Measurements from ENCODE around the gene MEF2A. TPM values are rescaled to one million over a fixed set of nuclear protein-coding genes. Genes with fewer than 3 reads are reported as not detected.

MEF2A gene
- total RNA-seq, 1 donor from 2014 or later, result 88.3 TPM

GRCh38 chr15:99561476-99562230, 4.1 kb upstream of the MEF2A start:
- H3K9me3 Mint-ChIP-seq, result no peaks in the 10 kb centered on the region
- CTCF ChIA-PET, result interaction anchor here (1.2 kb wide), 1 partner anchor 11 kb away, joined by 3 read pairs; no protein-coding TSS in a partner anchor

GRCh38 chr15:99562238-99562637, 3.5 kb upstream of the MEF2A start:
- peak overlapping the region; percentile 43 for H3K27ac Mint-ChIP-seq
- H3K36me3 Mint-ChIP-seq (ENCODE audit: low read depth), result peaks cover 8% of the 10 kb centered on the region
- no peaks in the 10 kb centered on the region for H3K27me3 Mint-ChIP-seq
- DNase-seq (no peak), ATAC-seq (ENCODE audit: low read depth) (no peak)
- intact Hi-C loops (cut with micrococcal nuclease), result loop anchor here (10.0 kb wide), 1 partner anchor 157 kb away; no protein-coding TSS in a partner anchor
- ChIA-PET CTCF (no interaction called here), POLR2A (interaction anchor here (8.1 to 8.5 kb wide), 2 partner anchors 49 to 59 kb away, joined by 157 to 247 read pairs; no protein-coding TSS in a partner anchor)
- no peaks in the 10 kb centered on the region for H3K9me3 Mint-ChIP-seq
- H3K4me3 Mint-ChIP-seq, result no peak overlapping the region
- TF ChIP-seq CTCF (IDR thresholded peaks at IDR 0.05), result no peak
- H3K4me1 Mint-ChIP-seq, result peaks cover 30% of the 10 kb centered on the region

More at GRCh38 chr15:99561476-99562230, 4.1 kb upstream of the MEF2A start:
- Mint-ChIP-seq H3K27ac (no peak overlapping the region), H3K4me1 (peaks cover 30% of the 10 kb centered on the region), H3K27me3 (no peaks in the 10 kb centered on the region), H3K4me3 (no peak overlapping the region), H3K36me3 (ENCODE audit: low read depth) (peaks cover 6% of the 10 kb centered on the region)
- DNase-seq, result no peak
- TF ChIP-seq CTCF (IDR thresholded peaks at IDR 0.05), result no peak
- intact Hi-C loops (cut with micrococcal nuclease), result loop anchor here (10.0 kb wide), 1 partner anchor 157 kb away; no protein-coding TSS in a partner anchor
- POLR2A ChIA-PET, result interaction anchor here (0.5 to 8.5 kb wide), 2 partner anchors 49 to 245 kb away, joined by 3 to 247 read pairs; no protein-coding TSS in a partner anchor
- ATAC-seq (ENCODE audit: low read depth), result no peak

- peak overlapping the region; percentile 95 for H3K27ac Mint-ChIP-seq
- H3K9me3 Mint-ChIP-seq, result no peaks in the 10 kb centered on the region
- CTCF ChIA-PET, result interaction anchor here (1.5 to 2.7 kb wide), 5 partner anchors 53 to 277 kb away, joined by 4 to 13 read pairs (median 6); no protein-coding TSS in a partner anchor
- ATAC-seq (ENCODE audit: low read depth) (peak; percentile 32), DNase-seq (peak; percentile 24)
- peak overlapping the region; percentile 73 for H3K4me3 Mint-ChIP-seq
- POLR2A ChIA-PET, result interaction anchor here (0.6 to 8.5 kb wide), 21 partner anchors 8 to 1562 kb away, joined by 3 to 247 read pairs (median 5); partner anchors contain the start of gene LYSMD4
- intact Hi-C loops (cut with micrococcal nuclease), result loop anchor here (1.0 to 10.0 kb wide), 8 partner anchors 8 to 277 kb away; partner anchors contain the start of gene LYSMD4
- H3K4me1 Mint-ChIP-seq, result peaks cover 50% of the 10 kb centered on the region
- peaks cover 12% of the 10 kb centered on the region for H3K36me3 Mint-ChIP-seq (ENCODE audit: low read depth)
- TF ChIP-seq CTCF (IDR thresholded peaks at IDR 0.05), result no peak
- H3K27me3 Mint-ChIP-seq, result no peaks in the 10 kb centered on the region
Measured at GRCh38 chr15:99564221-99565048, 1.3 kb upstream of the MEF2A start.

DNA sequence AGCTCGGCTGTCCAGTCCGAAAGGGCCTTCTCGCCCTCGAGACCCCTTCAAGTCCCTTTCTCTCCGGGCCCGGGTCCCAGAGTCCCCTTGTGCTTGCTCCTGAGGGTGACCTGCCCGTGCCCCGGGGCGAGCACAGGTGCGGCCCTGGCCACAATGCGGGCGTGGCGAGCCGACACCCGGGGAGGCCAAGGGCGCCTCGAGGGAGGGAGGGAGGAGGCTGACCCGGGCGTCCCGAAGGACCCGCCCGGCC, 810 bp upstream of the MEF2A start:
- ChIA-PET CTCF (interaction anchor here (1.5 to 2.7 kb wide), 5 partner anchors 53 to 278 kb away, joined by 4 to 13 read pairs (median 6); no protein-coding TSS in a partner anchor), POLR2A (interaction anchor here (0.7 to 8.5 kb wide), 24 partner anchors 9 to 1562 kb away, joined by 3 to 247 read pairs (median 8); partner anchors contain the start of gene LYSMD4)
- Mint-ChIP-seq H3K9me3 (no peaks in the 10 kb centered on the region), H3K27me3 (no peaks in the 10 kb centered on the region), H3K4me3 (peak overlapping the region; percentile 73), H3K27ac (peak overlapping the region; percentile 95), H3K4me1 (peaks cover 51% of the 10 kb centered on the region), H3K36me3 (ENCODE audit: low read depth) (peaks cover 12% of the 10 kb centered on the region)
- TF ChIP-seq CTCF (IDR thresholded peaks at IDR 0.05), result no peak
- ATAC-seq (ENCODE audit: low read depth), result no peak
- no peak for DNase-seq
- intact Hi-C loops (cut with micrococcal nuclease), result loop anchor here (1.0 to 10.0 kb wide), 7 partner anchors 53 to 278 kb away; partner anchors contain the start of gene LYSMD4

All from activated B cell treated with CpG ODN at 0.5 μM for 24 hours (primary cell).